Adipose tissue (tissue), 3 donors: Measurements from ENCODE around the gene TMEM263. TPM values are rescaled to one million over a fixed set of nuclear protein-coding genes. Genes with fewer than 3 reads are reported as not detected.
"Not testable (repeated sequence)": the region's sequence is repeated elsewhere in the genome, so short reads cannot be mapped to it uniquely, and the experiment has no call there.

Experiments
- H3K27ac ChIP-seq: one replicate; pipeline ENCODE4 v1.5.1; 2013; ENCODE audit warnings: low read depth, low read length
- WGBS, 3 donors: extraction: QIAGEN DNeasy Blood & Tissue Kit; methylation state at CpG; one replicate each; pipeline ENCODE4 v1.1.7; 2013; 5-methylcytosine and 5-hydroxymethylcytosine counted together
- polyA plus RNA-seq, 3 donors: library from polyadenylated mRNA; stranded (reverse); fragments of 200-250 nt; gene quantifications; one replicate each; pipeline ENCODE4 v1.2.3, GENCODE V29; 2013
- donor health status: healthy with polysubstance abuse.
- donor health status: Bipolar disorder and iron deficiency.
- donor health status: healthy.

The TMEM263 gene
- 10 to 100 TPM; 11.5 to 38.0 (median 13.9) TPM for polyA plus RNA-seq

- WGBS, 3 donors: 0% methylated on average over 61 to 86 of the region's 88 CpGs
Observed at GRCh38 chr12:106955377-106956047, at the start of gene TMEM263. Gene TMEM263, plus strand, starts transcription at chr12:106955907. Its CDS starts 11,210 bp downstream, at chr12:106967117.

GRCh38 chr12:106906715-106907114, 49.0 kb upstream of the TMEM263 start:
- 66 to 73% (median 69%) methylated on average over 2 of the region's 2 CpGs for WGBS, 3 donors
- no peak overlapping the region for H3K27ac ChIP-seq

More at GRCh38 chr12:106955377-106956047, at the start of gene TMEM263:
- peak within 1 kb of the TSS; percentile 65 for H3K27ac ChIP-seq

GRCh38 chr12:106907411-106907810, 48.3 kb upstream of the TMEM263 start:
- 48 to 73% (median 53%) methylated on average over 5 of the region's 5 CpGs for WGBS, 3 donors
- no peak overlapping the region for H3K27ac ChIP-seq

- WGBS, 3 donors: 75 to 80% (median 80%) methylated on average over 4 of the region's 4 CpGs
- no peak overlapping the region for H3K27ac ChIP-seq
Observed at GRCh38 chr12:106907846-106908245, 47.9 kb upstream of the TMEM263 start.

GRCh38 chr12:106908561-106908960, 47.1 kb upstream of the TMEM263 start:
- no peak overlapping the region for H3K27ac ChIP-seq
- 69 to 89% (median 80%) methylated on average over 3 of the region's 3 CpGs for WGBS, 3 donors

GRCh38 chr12:106910202-106910601, 45.5 kb upstream of the TMEM263 start:
- no peak overlapping the region for H3K27ac ChIP-seq
- WGBS, 3 donors: 83 to 94% (median 90%) methylated on average over 1 of the region's 1 CpG

GRCh38 chr12:106911581-106911980, 44.1 kb upstream of the TMEM263 start:
- 78 to 85% (median 82%) methylated on average over 6 of the region's 6 CpGs for WGBS, 3 donors
- no peak overlapping the region for H3K27ac ChIP-seq

- WGBS, 3 donors: 92 to 97% (median 92%) methylated on average over 10 of the region's 10 CpGs
- no peak overlapping the region for H3K27ac ChIP-seq
Observed at GRCh38 chr12:106913456-106913855, 42.3 kb upstream of the TMEM263 start.

DNA sequence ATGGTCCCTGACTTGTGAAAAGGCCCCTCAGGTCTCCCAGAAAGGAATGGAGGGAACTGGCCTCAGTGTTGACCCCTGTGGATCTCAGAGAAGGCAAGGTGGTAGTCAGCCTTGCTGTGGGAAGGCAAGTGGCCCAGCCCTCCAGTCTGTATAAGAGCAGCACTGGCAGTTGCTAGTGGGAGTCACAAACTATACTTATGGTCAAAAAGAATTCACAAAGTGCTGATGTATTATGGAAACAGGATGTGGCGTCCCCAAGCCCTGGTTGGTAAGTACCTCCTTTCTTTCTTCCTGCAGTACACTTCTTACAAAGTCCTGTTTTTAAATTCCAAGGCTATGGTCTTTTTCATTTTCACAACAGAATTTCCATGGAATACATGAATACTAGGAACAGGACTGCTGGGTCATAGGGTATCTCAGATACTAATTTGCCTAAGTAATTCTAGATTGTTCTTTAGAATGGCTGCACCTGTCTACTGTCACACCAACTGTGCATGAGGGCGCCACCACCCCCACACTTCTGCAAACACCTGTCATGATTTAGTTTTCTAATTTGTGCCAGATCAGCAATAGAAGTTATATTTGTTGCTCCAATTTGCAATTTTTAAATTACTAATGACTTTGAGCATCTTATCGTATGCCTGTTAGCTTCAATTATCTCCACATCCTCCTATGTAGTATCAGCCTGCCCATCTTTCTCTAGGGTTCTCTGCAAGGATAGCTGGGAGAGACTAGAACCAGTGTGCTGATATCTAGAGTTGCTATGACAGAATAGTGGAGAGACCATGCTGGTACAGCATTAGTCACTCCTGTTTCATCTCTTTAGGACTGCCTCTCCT, 40.7 kb upstream of the TMEM263 start:
- WGBS, 3 donors: 76 to 84% (median 79%) methylated on average over 3 of the region's 3 CpGs
- H3K27ac ChIP-seq: no peak overlapping the region

- H3K27ac ChIP-seq: no peak overlapping the region
- 60 to 78% (median 78%) methylated on average over 5 of the region's 5 CpGs for WGBS, 3 donors
Observed at GRCh38 chr12:106915635-106916026, 40.1 kb upstream of the TMEM263 start.

DNA sequence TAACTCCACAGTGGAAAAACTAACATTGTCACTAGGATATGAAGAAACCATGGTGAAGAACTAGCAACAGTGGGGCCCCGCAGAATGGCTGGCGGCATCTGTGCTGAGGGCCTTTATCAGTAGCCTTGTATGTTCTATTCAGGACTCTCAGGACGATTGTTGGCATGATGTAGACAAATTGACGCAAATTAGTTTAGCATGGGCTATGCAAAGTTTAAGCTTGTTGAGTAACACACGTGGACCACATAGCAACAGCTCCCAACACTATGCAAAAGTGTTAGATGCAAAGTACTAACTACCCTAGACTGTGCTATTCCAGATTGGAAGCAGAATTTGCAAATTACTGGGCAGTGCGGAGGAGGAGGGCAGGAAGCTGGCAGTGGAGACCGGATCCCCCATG, 38.2 kb upstream of the TMEM263 start:
- 52 to 54% (median 53%) methylated on average over 7 of the region's 7 CpGs for WGBS, 3 donors
- H3K27ac ChIP-seq: no peak overlapping the region

DNA sequence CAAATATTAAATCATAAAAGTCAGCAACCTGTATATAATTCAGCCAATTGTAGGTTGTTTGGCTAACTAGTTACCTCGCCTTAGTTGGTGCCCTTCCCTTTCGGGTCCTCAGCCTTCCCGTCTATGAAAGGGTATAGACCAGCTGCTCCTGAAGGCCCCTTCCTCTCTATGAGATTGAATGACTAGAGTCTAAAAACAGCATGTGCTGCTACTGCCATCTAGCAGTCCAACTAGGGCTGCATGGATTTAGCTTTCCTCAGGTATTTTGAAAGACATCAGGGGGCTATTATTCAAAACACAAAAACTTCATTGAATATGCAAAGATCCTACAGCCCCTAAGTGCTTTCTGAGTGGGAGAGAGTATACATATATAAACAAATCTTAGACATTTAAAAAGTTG, 37.0 kb upstream of the TMEM263 start:
- H3K27ac ChIP-seq: no peak overlapping the region
- WGBS, 3 donors: 11 to 40% (median 24%) methylated on average over 3 of the region's 3 CpGs

GRCh38 chr12:106919910-106920544, 35.7 kb upstream of the TMEM263 start:
- no peak overlapping the region for H3K27ac ChIP-seq
- WGBS, 3 donors: 40 to 42% (median 41%) methylated on average over 4 of the region's 4 CpGs

GRCh38 chr12:106921976-106922375, 33.7 kb upstream of the TMEM263 start:
- WGBS, 3 donors: 70 to 83% (median 75%) methylated on average over 2 of the region's 2 CpGs
- H3K27ac ChIP-seq: not testable (repeated sequence)

DNA sequence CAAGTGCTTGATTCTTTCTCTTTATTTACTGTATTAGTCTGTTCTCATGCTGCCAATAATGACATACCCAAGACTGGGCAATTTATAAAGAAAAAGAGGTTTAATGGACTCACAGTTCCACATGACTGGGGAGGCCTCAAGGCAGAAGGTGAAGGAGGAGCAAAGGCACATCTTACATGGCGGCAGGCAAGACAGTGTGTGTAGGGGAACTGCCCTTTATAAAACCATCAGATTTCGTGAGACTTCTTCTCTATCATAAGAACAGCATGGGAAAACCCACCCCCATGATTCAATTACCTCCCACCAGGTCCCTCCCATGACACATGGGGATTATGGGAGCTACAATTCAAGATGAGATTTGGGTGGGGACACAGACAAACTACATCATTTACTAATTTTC, 32.1 kb upstream of the TMEM263 start:
- WGBS, 3 donors: 86 to 96% (median 87%) methylated on average over 2 of the region's 2 CpGs
- H3K27ac ChIP-seq: not testable (repeated sequence)

GRCh38 chr12:106924268-106924861, 31.3 kb upstream of the TMEM263 start:
- WGBS, 3 donors: 49 to 66% (median 63%) methylated on average over 3 of the region's 3 CpGs
- no peak overlapping the region for H3K27ac ChIP-seq

GRCh38 chr12:106926657-106927056, 29.1 kb upstream of the TMEM263 start:
- WGBS, 3 donors: 98 to 100% (median 100%) methylated on average over 1 of the region's 1 CpG

GRCh38 chr12:106934277-106934676, 21.4 kb upstream of the TMEM263 start:
- no peak overlapping the region for H3K27ac ChIP-seq
- 80 to 90% (median 82%) methylated on average over 3 of the region's 3 CpGs for WGBS, 3 donors

More at GRCh38 chr12:106926657-106927056, 29.1 kb upstream of the TMEM263 start:
- no peak overlapping the region for H3K27ac ChIP-seq
